H1 (cell line): ENCODE data around the gene RNF44.

Experiments used
- EP300 ChIP-seq, 2 experiments: IDR thresholded peaks; 1 replicate in 1 of 2; 2 replicates in 1 of 2; pipeline ENCODE4 v1.6.1; 2011 to 2012; ENCODE audit warnings: low read depth in 2 of 2, low read length in 2 of 2, mild to moderate bottlenecking in 2 of 2, borderline replicate concordance in 1 of 2, inconsistent platforms in 1 of 2, moderate library complexity in 1 of 2
- POLR2AphosphoS5 ChIP-seq: IDR thresholded peaks from 2 replicates; pipeline ENCODE4 v1.6.1; 2011; ENCODE audit warnings: low read depth, low read length

GRCh38 chr5:176565760-176566288 lies 28.6 kb upstream of the RNF44 start:
- TF ChIP-seq EP300 (IDR thresholded peaks at IDR 0.05; ENCODE audit: borderline replicate concordance in 1 of 2, low read depth in 2 of 2, low read length in 2 of 2) (no peak), POLR2AphosphoS5 (no peak)
